D721Med (cell line): ENCODE measurements around the gene NUPR1.

Source experiments
- DNase-seq: peaks from one replicate; pipeline ENCODE4 v3.0.0; 2011; ENCODE audit warnings: low spot score; ENCODE audit not compliant: insufficient read length
- FAIRE-seq: peaks from 2 replicates; lab custom pipeline; 2011; peaks lifted over from hg19 to GRCh38; lab: Jason Lieb, UNC
- CTCF ChIP-seq: IDR thresholded peaks from 2 replicates; pipeline ENCODE4 v1.5.1; 2012; ENCODE audit warnings: mild to moderate bottlenecking, control low read depth; ENCODE audit not compliant: insufficient read depth; ENCODE audit errors: missing control alignments

NUPR1 gene

GRCh38 chr16:28522792-28523191, 16.0 kb downstream of the NUPR1 start:
- FAIRE-seq (no peak), DNase-seq (no peak)
- TF ChIP-seq CTCF = no peak

- no peak for DNase-seq
- no peak for TF ChIP-seq CTCF
- no peak for FAIRE-seq
Observed at GRCh38 chr16:28521436-28521835, 17.3 kb downstream of the NUPR1 start.

GRCh38 chr16:28520672-28521071, 18.1 kb downstream of the NUPR1 start:
- no peak for TF ChIP-seq CTCF
- DNase-seq (no peak), FAIRE-seq (no peak)

GRCh38 chr16:28514246-28514645, 24.5 kb downstream of the NUPR1 start:
- FAIRE-seq (no peak), DNase-seq (no peak)
- no peak for TF ChIP-seq CTCF

- no peak for FAIRE-seq
Observed at GRCh38 chr16:28513484-28514181, 25.1 kb downstream of the NUPR1 start.

GRCh38 chr16:28511801-28512789, 26.7 kb downstream of the NUPR1 start:
- no peak for FAIRE-seq
- DNase-seq = no peak
- no peak for TF ChIP-seq CTCF

More at GRCh38 chr16:28513484-28514181, 25.1 kb downstream of the NUPR1 start:
- TF ChIP-seq CTCF = no peak
- DNase-seq = no peak
